Hematopoietic multipotent progenitor cell treated with erythropoietin and hydrocortisone succinate and interleukin-3 and kit ligand, for 15 days (in vitro differentiated cells): ENCODE results near the gene PFDN6.

Experiments used
- DNase-seq: peaks from one replicate; pipeline ENCODE4 v3.0.0-alpha.2; 2015; ENCODE audit warnings: low spot score

Gene PFDN6

GRCh38 chr6:33317419-33317668, 27.9 kb downstream of the PFDN6 start:
- DNase-seq: peak; percentile 80

GRCh38 chr6:33317669-33318425, 28.4 kb downstream of the PFDN6 start, which contains the start of gene ZBTB22:
Gene ZBTB22, minus strand, starts transcription at chr6:33317744. Its CDS starts 828 bp downstream, at chr6:33316916.
- peak; percentile 99 for DNase-seq

GRCh38 chr6:33318426-33319073, 29.1 kb downstream of the PFDN6 start:
- no peak for DNase-seq

- no peak for DNase-seq
Observed at GRCh38 chr6:33319939-33320314, 30.5 kb downstream of the PFDN6 start.

- no peak for DNase-seq
Observed at GRCh38 chr6:33320315-33321181, 31.1 kb downstream of the PFDN6 start.

- DNase-seq: no peak
Observed at GRCh38 chr6:33321227-33321626, 31.8 kb downstream of the PFDN6 start.

- DNase-seq: no peak
Observed at GRCh38 chr6:33323623-33323948, 34.2 kb downstream of the PFDN6 start.

GRCh38 chr6:33324125-33324524, 34.7 kb downstream of the PFDN6 start:
- no peak for DNase-seq

- no peak for DNase-seq
Observed at GRCh38 chr6:33329058-33329457, 39.7 kb downstream of the PFDN6 start.

- no peak for DNase-seq
Observed at GRCh38 chr6:33330736-33331135, 41.3 kb downstream of the PFDN6 start.

- DNase-seq: no peak
Observed at GRCh38 chr6:33333666-33334065, 44.3 kb downstream of the PFDN6 start.

- no peak for DNase-seq
Observed at GRCh38 chr6:33335916-33336315, 46.5 kb downstream of the PFDN6 start.

GRCh38 chr6:33336495-33336894, 47.1 kb downstream of the PFDN6 start:
- DNase-seq: no peak

- DNase-seq: no peak
Observed at GRCh38 chr6:33339193-33339592, 49.8 kb downstream of the PFDN6 start.
